CD4-positive, alpha-beta T cell treated with Interleukin-12 subunit alpha and Interleukin-12 subunit beta, for 1 hour (primary cell): ENCODE results near the gene MTCH2.
"Not testable (repeated sequence)": the region's sequence is repeated elsewhere in the genome, so short reads cannot be mapped to it uniquely, and the experiment has no call there.

Experiments used
- DNase-seq: peaks from one replicate; pipeline ENCODE4 v3.0.0-alpha.2; 2020

The MTCH2 gene

DNA sequence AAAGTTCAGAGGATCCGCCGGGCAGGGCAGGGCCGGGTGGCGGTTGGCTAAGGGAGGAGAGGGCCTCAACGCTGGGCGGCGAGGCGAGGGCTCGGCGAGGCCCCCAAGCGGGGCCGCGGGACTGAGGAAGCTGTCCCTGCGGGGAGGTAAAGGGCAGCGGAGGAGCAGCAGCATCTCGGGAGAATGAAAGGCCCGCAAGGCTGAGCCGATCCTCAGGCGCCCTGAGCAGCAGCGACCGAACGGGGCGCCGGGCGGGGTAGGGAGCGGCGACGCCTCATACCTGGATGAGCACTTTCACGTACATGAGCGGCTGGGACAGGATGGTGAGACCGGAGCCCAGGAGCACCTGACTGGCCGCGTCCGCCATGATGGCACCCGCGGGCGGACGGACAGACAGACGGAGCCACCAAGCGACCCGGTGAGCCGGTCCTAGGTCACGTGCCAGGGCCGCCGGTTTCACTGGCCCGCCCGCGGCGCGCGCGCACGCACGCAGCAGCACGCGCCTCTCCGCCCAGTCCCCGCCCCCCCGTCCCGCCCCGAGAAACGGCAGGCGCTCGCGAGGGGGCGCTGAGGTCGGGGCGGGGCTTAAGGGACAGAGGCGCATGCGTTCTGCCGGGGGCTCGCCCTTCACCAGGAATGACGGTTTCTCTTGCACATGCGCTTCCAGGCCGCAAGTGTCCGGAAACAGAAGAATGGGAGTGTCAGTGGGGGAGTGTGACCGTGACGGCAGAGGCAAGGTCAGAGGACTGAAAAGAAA, at the start of gene MTCH2:
Gene MTCH2, minus strand, starts transcription at position 461 of the 757 bp plus-strand sequence. Its CDS starts 94 bp downstream, at position 367.
- DNase-seq: peak; percentile 97

DNA sequence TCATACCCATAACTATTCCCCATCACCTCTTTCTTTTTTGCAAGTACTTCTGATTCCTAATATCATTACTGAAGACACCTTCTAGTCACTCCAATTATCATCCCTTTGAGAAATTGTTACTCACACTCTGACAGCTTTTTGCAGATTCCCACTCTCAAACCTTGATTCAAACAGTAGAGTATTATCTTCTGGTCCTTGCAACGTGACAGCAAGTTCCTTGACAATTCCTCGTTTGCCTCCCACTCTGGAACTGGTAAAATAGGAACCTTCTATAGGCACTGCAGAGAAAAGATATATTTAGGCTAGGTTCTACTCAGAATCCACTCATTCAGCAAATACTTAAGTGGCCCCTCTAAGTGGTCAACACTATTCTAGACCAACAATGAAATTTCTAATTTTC, 49.6 kb upstream of the MTCH2 start:
- DNase-seq: no peak

DNA sequence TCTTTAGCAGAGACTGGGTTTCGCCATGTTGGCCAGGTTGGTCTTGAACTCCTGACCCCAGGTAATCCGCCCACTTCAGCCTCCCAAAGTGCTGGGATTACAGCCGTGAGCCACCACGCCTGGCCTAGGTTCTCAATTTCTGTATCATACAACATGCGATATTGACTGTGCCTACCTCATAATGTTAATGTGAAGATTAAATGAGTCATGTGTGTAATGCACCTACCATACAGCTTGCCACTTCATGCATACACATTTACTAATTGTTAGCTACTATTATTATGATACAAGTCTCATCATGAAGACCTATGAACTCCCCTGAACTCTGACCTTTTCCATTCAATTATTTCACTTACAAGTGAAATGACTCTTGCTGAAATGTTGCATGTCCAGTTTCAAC, 47.1 kb upstream of the MTCH2 start:
- DNase-seq: no peak

DNA sequence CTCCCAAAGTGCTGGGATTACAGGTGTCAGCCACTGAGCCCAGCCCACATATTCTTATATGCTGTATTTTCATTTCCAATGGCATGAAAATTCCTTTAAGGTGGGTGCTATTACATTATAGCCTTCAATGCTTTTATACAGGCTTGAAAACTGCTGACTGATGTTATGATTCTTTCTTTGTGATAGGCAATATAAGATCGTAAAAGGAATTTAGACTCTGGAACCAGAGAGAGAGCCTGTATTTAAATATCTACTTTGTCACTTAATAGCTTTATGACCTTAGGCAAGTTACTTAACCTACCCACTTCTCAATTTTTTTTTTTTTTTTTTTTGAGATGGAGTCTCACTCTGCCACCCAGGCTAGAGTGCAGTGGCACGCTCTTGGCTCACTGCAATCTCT, 46.6 kb upstream of the MTCH2 start:
- no peak for DNase-seq

DNA sequence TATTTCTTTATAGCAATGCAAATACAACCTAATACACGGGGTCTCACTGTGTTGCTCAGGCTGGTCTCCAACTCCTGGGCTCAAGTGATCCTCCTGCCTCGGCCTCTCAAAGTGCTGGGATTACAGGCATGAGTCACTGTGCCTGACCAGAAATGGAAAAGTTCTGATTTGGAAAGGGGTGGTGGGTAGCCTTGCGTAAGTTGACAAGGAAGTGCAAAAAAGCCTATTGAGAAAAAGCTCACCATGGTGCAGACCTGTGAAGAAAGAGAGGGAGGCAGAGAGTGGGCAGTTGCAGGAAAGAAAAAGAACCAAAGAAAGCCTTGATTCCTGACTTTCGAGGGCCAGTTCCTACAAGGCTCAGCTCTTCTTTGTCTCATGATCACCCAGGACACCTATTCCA, 45.8 kb upstream of the MTCH2 start:
- DNase-seq: no peak

DNA sequence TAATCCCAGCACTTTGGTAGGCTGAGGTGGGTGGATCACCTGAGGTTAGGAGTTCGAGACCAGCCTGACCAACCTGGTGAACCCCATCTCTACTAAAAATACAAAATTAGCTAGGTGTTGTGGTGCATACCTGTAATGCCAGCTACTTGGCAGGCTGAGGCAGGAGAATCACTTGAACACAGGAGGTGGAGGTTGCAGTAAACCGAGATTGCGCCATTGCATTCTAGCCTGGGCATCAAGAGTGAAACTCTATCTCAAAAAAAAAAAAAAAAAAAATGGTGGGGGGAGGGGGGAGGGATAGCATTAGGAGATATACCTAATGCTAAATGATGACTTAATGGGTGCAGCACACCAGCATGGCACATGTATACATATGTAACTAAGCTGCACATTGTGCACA, 44.3 kb upstream of the MTCH2 start:
- not testable (repeated sequence) for DNase-seq

DNA sequence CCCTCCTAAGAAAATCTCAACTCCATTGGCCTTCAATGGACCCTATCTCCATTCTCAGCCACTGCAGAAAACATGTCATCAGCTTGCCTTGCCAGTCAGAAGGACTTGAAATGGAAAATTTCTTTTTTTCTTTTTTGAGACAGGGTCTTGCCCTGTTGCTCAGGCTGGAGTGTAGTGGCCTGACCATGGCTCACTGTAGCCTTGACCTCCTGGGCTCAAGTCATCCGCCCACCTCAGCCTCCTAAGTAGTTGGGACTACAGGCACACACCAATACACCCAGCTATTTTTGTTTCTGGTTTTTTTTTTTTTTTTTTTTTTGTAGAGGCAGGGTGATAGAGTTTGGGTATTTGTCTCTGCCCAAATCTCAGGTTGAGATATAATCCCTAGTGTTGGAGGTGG, 43.8 kb upstream of the MTCH2 start:
- DNase-seq: no peak

DNA sequence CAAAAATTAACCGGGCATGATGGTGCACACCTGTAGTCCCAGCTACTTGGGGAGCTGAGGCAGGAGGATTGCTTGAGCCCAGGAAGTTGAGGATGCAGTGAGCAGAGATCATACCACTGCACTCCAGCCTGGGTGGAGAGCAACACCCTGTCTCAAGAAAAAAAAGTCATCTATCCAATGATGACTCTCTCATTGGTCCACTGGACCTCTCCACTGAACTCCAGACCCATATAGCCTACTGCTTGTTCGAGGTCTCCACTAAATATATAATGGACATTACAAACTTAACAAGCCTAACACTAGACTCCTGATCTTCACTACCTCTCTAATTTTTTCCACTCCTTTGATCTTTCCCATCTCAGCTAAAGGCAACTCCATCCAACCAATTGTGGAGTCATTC, 33.5 kb upstream of the MTCH2 start:
- DNase-seq: no peak

DNA sequence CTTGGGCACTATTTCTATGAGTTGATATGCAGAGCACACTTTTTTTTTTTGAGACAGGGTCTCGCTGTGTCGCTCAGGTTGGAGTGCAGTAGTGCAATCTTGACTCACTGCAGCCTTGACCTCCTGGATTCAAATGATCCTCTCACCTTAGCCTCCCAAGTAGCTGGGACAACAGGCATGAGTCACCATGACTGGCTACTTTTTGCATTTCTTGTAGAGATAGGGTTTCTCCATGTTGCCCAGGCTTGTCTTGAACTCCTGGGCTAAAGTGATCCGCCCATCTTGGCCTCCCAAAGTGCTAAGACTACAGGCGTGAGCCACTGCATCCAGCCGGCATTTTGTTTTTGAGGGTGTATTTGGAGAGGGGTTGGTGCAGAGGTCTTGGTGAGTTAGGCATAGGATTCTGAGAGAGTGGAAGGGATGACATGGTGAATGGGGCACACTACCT, 29.9 kb upstream of the MTCH2 start:
- no peak for DNase-seq

DNA sequence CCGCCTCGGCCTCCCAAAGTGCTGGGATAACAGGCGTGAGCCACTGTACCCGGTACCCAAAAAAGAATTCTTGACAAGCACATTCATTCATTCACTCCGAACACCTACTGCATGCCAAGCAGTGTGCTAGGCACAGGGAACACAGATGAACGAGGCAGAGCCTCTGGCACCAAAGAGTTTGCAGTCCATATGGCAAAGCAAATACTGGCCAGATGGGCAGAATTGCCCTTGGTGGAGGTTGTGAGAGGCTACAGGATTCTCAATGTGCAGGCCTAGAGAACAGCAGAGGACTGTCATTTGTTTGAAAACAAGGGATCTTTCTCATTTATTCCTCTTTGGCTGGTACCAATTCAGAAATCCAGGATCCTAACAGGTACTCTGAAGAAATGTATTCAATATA, 27.5 kb upstream of the MTCH2 start:
- DNase-seq: no peak

DNA sequence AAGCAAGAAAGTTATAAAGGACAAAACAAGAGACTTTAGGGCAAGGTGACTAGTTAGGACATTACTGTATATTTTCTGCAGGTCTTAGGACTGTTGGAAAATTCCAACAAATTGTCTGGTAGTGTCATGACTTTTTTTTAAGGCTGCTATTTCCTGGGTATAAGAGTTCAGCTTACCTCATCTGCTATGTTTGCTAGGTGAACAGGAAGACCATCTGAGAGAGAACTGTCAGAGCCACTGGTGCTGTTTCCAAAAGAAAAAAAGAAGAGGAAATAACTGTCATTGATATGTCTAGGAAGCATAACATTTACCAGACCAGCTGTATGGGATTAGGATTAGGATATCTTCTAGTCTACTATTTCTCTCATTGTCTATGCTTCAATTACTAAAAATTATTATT, 26.3 kb upstream of the MTCH2 start:
- DNase-seq: no peak

DNA sequence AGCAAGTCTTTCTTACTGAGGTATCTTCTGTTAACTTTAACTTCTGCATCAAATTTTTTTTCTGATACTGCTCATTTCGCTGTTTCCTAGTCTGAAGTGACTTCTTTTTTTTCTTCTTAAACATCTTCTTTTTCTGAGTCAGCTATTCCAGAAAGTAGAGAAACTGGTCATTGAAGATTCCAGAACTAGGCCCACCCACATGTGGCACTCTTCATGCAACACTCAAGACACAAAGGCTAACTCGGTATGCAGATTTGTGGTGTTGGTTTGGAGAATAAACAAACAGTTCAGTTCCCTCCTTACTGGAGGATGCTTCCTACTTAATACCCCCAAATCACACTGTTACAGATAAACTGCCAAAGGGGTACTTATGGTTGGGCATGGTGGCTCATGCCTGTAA, 25.2 kb upstream of the MTCH2 start:
- no peak for DNase-seq

DNA sequence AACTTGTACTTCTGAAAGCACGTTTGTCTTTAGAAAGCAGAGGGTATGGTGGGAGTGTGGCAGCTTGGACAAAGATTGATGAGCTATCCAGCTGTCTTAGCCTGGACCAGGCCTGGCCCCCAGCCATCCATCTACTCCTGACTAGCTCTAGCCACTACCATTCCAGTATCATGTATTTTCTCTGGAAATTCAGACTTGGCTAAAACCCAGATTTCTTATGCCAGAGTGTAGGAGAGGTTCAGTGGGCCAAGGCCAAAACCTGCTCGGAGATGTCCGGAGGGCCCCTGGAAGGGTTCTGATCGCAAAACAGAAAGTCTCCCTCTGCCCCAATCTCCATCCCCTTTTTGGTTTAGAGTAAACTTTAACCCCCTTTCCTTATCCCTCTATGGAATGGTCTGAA, 24.8 kb upstream of the MTCH2 start:
- DNase-seq: no peak

DNA sequence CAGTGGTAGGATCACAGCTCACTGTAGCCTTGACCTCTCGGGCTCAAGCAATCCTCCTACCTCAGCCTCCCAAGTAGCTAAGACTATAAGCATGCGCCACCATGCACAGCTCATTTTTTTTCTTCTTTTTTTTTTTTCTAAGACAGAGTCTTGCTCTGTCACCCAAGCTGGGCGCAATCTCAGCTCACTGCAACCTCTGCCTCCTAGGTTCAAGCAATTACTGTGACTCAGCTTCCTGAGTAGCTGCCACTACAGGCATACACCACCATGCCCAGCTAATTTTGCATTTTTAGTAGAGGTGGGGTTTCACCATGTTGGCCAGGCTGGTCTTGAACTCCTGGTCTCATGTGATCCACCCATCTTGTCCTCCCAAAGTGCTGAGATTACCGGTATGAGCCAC, 22.6 kb upstream of the MTCH2 start:
- not testable (repeated sequence) for DNase-seq

DNA sequence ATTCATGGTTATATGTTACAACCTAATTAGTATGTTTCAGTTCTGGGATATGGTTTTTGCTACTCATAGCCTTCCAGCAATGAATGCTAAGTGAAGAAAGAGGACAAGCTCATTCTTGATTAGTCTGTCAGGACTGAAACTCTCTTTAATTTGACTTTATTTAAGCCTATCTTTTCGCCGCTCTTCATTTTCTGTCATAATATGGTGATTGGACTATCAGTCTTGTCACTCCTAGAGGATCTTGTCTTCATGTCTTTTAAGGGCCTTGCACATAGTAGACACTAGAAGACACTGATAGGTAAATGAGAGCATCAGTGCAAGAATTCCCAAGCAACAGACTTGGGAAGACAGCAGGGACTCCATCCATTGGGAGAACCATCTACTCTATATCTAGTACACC, 18.9 kb upstream of the MTCH2 start:
- no peak for DNase-seq

DNA sequence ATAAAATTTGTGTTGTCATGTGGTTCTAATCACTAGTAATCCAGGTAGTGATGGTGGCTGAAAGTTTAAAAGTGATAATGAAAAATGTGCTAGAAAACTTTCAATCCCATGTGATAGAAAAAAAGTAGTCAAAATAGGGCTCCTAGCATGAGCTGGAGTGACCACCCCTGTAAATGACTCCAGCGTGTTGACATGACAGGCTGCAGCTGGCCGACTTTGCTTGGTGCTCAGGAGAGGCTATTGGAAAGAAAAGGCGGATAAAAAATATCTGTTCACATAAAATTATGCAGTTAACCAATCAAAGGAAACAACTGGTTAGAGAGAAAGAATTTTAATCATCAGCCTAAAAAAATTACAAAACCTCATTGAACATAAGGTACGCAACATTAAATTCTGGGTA, 16.9 kb upstream of the MTCH2 start:
- no peak for DNase-seq

DNA sequence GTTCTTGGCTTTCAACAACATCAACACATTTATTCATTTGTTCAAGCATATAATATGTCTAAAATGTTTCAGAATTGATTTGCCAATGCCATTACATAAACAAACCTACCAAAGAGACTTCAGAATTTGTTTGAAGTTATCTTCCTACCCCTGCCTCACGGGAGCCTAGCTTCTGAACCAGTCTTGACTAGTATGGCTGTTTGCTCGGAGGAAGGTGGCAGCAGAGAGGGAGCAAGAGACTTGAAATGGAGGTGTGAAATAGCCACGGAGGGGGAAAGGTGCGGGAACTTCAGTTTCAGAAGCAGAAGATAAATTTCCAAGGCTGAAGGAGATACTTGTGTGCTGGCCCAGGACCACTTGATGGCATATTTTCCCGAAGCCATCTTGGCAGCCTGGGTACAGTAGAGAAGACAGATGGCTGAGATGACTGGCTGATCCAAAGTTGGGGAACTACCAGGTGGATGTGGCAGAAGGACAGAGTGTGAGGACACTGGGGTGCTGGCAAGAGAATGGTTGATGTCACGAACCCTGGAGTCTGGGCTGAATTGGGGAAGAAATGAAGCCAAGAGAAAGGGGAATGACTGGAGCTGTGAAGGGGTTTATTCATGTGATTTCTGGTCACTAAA, 14.0 kb upstream of the MTCH2 start:
- no peak for DNase-seq

DNA sequence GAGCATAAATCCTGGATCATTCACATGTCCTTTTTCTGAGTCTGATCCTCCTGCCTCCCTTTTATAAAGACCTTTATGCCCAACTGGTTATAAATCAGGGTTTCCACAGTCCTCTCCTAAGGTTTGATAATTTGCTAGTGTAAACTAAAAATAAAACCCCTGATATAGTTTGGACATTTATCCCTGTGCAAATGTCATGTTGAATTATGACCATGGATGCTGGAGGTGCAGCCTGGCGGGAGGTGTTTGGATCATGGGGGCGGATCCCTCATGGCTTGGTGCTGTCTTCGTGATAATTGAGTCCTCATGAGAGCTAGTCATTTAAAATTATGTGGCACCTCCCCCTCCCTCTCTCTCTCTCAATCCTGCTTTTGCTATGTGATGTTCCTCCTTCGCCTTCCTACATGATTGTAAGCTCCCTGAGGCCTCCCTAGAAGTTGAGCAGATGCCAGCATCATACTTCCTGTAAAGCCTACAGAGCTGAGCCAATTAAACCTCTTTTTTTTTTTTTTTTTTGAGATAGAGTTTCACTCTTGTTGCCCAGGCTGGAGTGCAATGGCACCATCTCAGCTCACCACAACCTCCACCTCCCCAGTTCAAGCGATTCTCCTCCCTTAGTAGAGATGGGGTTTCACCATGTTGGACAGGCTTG, 9.6 kb upstream of the MTCH2 start:
- no peak for DNase-seq

DNA sequence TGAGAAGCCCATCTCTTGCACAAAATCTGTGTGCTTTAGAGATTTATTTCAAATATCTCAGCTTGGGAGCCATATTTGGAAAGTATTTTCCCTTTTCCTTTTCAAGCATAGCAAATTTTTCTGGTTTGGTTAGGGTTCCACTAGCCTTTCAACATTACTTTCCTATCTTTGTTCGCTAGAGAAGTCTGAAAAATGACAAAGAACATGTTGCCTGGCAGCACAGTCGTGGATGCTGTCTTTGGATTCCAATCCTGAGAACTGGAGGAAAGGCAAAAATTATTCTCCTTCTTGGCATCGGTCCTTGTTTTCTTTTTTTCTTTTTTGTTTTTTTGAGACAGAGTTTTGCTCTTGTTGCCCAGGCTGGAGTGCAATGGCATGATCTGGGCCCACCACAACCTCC, 6.9 kb upstream of the MTCH2 start:
- no peak for DNase-seq

DNA sequence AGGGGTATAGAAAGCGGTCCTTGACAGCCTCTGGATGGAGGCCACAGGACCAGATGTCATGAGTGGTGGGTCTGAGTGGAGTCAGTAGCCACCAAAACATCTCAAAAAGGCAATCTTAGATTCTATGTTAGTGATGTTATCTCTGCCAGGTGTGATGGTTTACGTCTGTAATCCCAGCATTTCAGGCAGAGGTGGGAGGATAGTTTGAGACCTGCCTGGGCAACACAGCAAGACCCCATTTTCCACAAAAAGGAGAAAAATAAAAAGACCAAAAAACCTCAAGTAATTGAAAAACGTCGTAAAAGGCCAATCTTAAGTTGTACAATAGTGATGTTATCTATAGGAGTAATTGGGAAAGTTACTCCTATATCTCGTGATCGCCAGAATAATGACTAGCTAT, 3.7 kb upstream of the MTCH2 start:
- no peak for DNase-seq

DNA sequence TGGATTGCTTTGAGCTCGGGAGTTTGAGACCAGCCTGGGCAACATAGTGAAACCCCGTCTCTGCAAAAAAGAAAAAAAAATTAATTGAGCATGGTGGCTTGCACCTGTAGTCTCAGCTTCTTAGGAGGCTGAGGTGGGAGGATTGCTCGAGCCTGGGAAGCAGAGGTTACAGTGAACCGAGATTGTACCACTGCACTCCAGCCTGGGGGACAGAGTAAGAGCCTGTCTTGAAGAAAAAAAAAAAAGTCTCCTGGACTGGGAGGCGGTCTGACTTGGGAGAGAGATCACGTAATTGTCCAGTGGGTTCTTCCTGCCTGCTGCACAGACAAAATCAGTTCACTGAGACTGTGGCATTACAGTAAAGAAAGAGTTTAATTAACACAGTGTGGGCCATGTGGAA, 3.1 kb upstream of the MTCH2 start:
- no peak for DNase-seq

DNA sequence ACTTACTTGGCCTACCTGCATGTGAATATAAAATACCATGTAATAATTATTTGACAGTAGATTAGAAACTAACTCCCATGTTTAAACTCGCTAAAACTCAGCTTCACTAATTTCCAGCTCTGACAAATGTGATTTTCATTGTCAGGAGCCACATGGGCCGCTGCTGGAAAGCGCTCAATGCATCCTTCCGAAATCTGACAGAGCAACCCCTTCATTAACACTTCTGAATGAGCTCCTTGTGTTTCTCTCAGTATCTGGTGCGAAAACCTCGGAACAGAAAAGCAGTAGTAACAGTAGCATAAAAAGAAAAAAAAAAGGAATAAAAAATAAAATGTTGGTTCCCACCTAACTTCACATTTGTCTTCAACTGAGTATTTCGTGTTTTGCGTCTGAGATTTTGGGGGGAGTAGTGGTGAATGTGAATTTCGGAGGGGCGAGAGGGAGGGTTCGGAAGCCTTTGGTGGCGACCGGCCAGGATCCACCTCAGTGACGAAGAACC, 710 bp downstream of the MTCH2 start:
- DNase-seq: no peak

DNA sequence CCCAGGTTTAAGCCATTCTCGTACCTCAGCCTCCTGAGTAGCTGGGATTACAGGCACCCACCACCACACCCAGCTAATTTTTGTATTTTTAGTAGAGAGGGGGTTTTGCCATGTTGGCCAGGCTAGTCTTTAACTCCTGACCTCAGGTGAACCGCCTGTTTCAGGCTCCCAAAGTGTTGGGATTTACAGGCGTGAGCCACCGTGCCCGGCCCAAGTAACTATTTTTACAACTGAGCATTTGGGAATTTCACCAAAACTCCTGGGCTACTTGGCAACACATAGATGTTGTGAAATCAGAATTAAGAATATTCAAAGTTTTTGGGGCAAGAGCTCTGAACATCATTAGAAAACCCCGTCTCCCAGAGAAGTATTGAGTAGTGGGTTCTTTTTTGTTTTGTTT, 1.9 kb downstream of the MTCH2 start:
- DNase-seq: not testable (repeated sequence)

DNA sequence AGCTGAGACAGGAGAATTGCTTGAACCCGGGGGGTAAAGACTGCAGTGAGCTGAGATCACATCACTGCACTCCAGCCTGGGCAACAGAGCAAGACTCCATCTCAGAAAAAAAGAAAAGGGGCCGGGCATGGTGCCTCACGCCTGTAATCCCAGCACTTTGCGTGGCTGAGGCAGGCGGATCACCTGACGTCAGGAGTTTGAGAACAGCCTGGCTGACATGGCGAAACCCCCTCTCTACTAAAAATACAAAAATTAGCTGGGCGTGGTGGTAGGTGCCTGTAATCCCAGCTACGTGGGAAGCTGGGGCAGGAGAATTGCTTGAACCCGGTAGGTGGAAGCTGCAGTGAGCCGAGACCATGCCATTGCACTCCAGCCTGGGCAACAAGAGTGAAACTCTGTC, 6.0 kb downstream of the MTCH2 start:
- not testable (repeated sequence) for DNase-seq
